Measurements from ENCODE around the gene PLA2G15.

The PLA2G15 gene

GRCh38 chr16:68242085-68242484, 3.1 kb upstream of the PLA2G15 start:
- Histone ChIP-seq H3K9me3 (ENCODE audit: control insufficient read depth in 2 of 2, low read length in 2 of 2) (no peaks in the 10 kb centered on the region), H3K4me3 (ENCODE audit: low read length in 2 of 2) (no peak overlapping the region), H3K4me1 (ENCODE audit: control insufficient read depth, insufficient read depth, low read length) (peaks cover 40% of the 10 kb centered on the region), H3K36me3 (ENCODE audit: control insufficient read depth in 2 of 2, insufficient read depth in 2 of 2, low read length in 2 of 2) (no peaks in the 10 kb centered on the region), H3K27ac (ENCODE audit: low read length) (no peak overlapping the region), H3K27me3 (ENCODE audit: control insufficient read depth in 1 of 2, insufficient read depth in 2 of 2, low read length in 2 of 2) (no peaks in the 10 kb centered on the region), H3K9ac (ENCODE audit: low read length in 2 of 2) (no peak overlapping the region)

- Histone ChIP-seq H3K27ac (ENCODE audit: low read length) (no peak overlapping the region), H3K4me3 (ENCODE audit: low read length in 2 of 2) (no peak overlapping the region), H3K4me1 (ENCODE audit: control insufficient read depth, insufficient read depth, low read length) (peaks cover 35% of the 10 kb centered on the region), H3K9me3 (ENCODE audit: control insufficient read depth in 2 of 2, low read length in 2 of 2) (no peaks in the 10 kb centered on the region), H3K36me3 (ENCODE audit: control insufficient read depth in 2 of 2, insufficient read depth in 2 of 2, low read length in 2 of 2) (no peaks in the 10 kb centered on the region), H3K27me3 (ENCODE audit: control insufficient read depth in 1 of 2, insufficient read depth in 2 of 2, low read length in 2 of 2) (no peaks in the 10 kb centered on the region), H3K9ac (ENCODE audit: low read length in 2 of 2) (no peak overlapping the region)
These were observed 2.0 kb upstream of the PLA2G15 start for GRCh38 chr16:68242926-68243858.

- Histone ChIP-seq H3K36me3 (ENCODE audit: control insufficient read depth in 2 of 2, insufficient read depth in 2 of 2, low read length in 2 of 2) (peaks cover 0 to 5% of the 10 kb centered on the region in 2 donors), H3K27me3 (ENCODE audit: control insufficient read depth in 1 of 2, insufficient read depth in 2 of 2, low read length in 2 of 2) (no peaks in the 10 kb centered on the region), H3K4me3 (ENCODE audit: low read length in 2 of 2) (peak overlapping the region; percentile 96 to 99), H3K9ac (ENCODE audit: low read length in 2 of 2) (peak overlapping the region; percentile 83 to 85), H3K9me3 (ENCODE audit: control insufficient read depth in 2 of 2, low read length in 2 of 2) (no peaks in the 10 kb centered on the region), H3K4me1 (ENCODE audit: control insufficient read depth, insufficient read depth, low read length) (peaks cover 31% of the 10 kb centered on the region), H3K27ac (ENCODE audit: low read length) (peak overlapping the region; percentile 24)
These were observed 681 bp upstream of the PLA2G15 start for GRCh38 chr16:68244481-68244902.

DNA sequence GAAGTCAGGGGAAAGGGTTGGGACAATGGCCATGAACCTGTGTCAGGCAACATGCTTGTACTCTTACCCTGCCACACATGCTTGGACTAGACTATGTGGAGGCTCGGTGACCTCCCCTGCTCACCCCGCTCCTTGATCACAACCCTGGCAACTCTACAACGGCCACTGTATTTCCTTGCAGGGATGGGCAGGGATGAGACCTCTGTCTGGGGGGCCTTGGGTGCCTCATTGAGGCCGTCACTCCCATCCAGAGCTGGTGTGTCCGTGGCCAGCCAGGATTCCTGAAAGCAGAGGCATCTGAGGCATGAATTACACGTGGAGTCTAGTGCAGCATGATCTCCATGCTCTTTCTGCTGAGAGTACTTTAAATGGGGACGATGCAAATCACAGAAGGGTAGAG, 948 bp downstream of the PLA2G15 start:
- peak overlapping the region; percentile 96 to 99 for H3K4me3 ChIP-seq (ENCODE audit: low read length in 2 of 2)
- no peaks in the 10 kb centered on the region for H3K27me3 ChIP-seq (ENCODE audit: control insufficient read depth in 1 of 2, insufficient read depth in 2 of 2, low read length in 2 of 2)
- peaks cover 31% of the 10 kb centered on the region for H3K4me1 ChIP-seq (ENCODE audit: control insufficient read depth, insufficient read depth, low read length)
- peak overlapping the region; percentile 41 to 75 for H3K9ac ChIP-seq (ENCODE audit: low read length in 2 of 2)
- H3K9me3 ChIP-seq (ENCODE audit: control insufficient read depth in 2 of 2, low read length in 2 of 2): no peaks in the 10 kb centered on the region
- peaks cover 0 to 11% of the 10 kb centered on the region in 2 donors for H3K36me3 ChIP-seq (ENCODE audit: control insufficient read depth in 2 of 2, insufficient read depth in 2 of 2, low read length in 2 of 2)
- H3K27ac ChIP-seq (ENCODE audit: low read length): no peak overlapping the region

DNA sequence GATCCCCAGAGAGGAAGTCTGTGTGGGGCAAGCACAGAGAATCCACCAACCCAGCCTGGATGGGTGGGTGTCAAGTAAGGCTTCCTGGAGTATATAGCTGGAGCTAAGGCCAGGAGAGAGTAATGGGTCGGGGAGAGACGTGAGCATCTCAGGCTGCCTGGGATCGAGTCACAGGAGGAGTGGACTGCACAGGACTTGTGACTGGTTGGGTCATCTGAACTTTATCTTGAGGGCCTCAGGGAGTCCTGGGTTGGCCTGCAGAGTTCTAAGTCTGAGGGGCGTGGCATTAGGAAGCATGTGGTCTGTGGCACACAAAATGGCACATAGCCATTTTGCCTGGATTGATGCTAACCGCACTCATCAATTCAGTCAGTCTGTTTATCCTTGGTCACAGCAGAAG, 1.5 kb downstream of the PLA2G15 start:
- peaks cover 0 to 12% of the 10 kb centered on the region in 2 donors for H3K36me3 ChIP-seq (ENCODE audit: control insufficient read depth in 2 of 2, insufficient read depth in 2 of 2, low read length in 2 of 2)
- H3K27me3 ChIP-seq (ENCODE audit: control insufficient read depth in 1 of 2, insufficient read depth in 2 of 2, low read length in 2 of 2): no peaks in the 10 kb centered on the region
- peak overlapping the region; percentile 36 to 41 for H3K9ac ChIP-seq (ENCODE audit: low read length in 2 of 2)
- H3K4me3 ChIP-seq (ENCODE audit: low read length in 2 of 2): peak overlapping the region in 1 of 2 donors; percentile 96
- no peaks in the 10 kb centered on the region for H3K9me3 ChIP-seq (ENCODE audit: control insufficient read depth in 2 of 2, low read length in 2 of 2)
- no peak overlapping the region for H3K27ac ChIP-seq (ENCODE audit: low read length)
- peaks cover 31% of the 10 kb centered on the region for H3K4me1 ChIP-seq (ENCODE audit: control insufficient read depth, insufficient read depth, low read length)

GRCh38 chr16:68247400-68247799, 2.2 kb downstream of the PLA2G15 start:
- H3K9me3 ChIP-seq (ENCODE audit: control insufficient read depth in 2 of 2, low read length in 2 of 2): no peaks in the 10 kb centered on the region
- H3K4me1 ChIP-seq (ENCODE audit: control insufficient read depth, insufficient read depth, low read length): peaks cover 32% of the 10 kb centered on the region
- peak overlapping the region in 1 of 2 donors; percentile 15 for H3K4me3 ChIP-seq (ENCODE audit: low read length in 2 of 2)
- H3K27ac ChIP-seq (ENCODE audit: low read length): no peak overlapping the region
- H3K9ac ChIP-seq (ENCODE audit: low read length in 2 of 2): peak overlapping the region in 1 of 2 donors; percentile 36
- peaks cover 0 to 12% of the 10 kb centered on the region in 2 donors for H3K36me3 ChIP-seq (ENCODE audit: control insufficient read depth in 2 of 2, insufficient read depth in 2 of 2, low read length in 2 of 2)
- no peaks in the 10 kb centered on the region for H3K27me3 ChIP-seq (ENCODE audit: control insufficient read depth in 1 of 2, insufficient read depth in 2 of 2, low read length in 2 of 2)

DNA sequence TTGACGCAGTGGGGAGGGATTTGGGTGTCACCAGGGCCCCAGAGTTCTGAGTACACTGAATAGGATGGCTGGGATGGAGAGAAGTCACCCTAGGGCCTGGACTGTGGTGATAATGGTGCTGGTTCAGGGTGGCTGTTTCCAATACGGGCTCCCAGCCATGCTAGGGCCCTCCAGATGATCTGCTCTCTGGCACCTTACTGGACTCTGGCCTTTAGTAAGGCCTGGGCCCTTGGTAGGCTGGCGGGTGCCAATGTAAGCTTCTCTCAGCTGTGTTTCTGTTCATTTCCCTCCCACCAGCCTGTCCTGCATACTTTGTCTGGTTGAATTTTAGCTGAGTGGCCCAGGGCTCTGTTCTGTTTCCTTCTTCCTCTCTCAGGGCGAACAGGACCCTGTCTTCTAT, 2.8 kb downstream of the PLA2G15 start:
- H3K9me3 ChIP-seq (ENCODE audit: control insufficient read depth in 2 of 2, low read length in 2 of 2): no peaks in the 10 kb centered on the region
- H3K36me3 ChIP-seq (ENCODE audit: control insufficient read depth in 2 of 2, insufficient read depth in 2 of 2, low read length in 2 of 2): peaks cover 0 to 14% of the 10 kb centered on the region in 2 donors
- no peak overlapping the region for H3K4me3 ChIP-seq (ENCODE audit: low read length in 2 of 2)
- no peak overlapping the region for H3K27ac ChIP-seq (ENCODE audit: low read length)
- H3K9ac ChIP-seq (ENCODE audit: low read length in 2 of 2): no peak overlapping the region
- peaks cover 32% of the 10 kb centered on the region for H3K4me1 ChIP-seq (ENCODE audit: control insufficient read depth, insufficient read depth, low read length)
- H3K27me3 ChIP-seq (ENCODE audit: control insufficient read depth in 1 of 2, insufficient read depth in 2 of 2, low read length in 2 of 2): no peaks in the 10 kb centered on the region

DNA sequence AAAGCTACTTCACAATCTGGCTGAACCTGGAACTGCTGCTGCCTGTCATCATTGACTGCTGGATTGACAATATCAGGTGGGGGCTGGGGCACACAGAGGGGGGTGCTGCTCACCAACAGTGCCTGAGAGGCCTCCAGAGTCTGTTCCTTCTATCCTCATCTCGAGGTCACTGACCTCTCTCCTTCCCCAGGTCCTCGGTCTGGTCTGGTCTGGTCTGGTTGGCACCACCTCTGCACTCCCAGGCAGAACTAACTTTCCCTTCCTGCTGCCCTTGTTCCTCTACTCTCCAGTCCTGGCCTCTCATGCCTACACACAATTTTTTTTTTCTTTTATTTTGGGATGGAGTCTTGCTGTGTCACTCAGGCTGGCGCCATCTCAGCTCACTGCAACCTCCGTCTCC, 4.2 kb downstream of the PLA2G15 start:
- Histone ChIP-seq H3K4me3 (ENCODE audit: low read length in 2 of 2) (no peak overlapping the region), H3K4me1 (ENCODE audit: control insufficient read depth, insufficient read depth, low read length) (peaks cover 29% of the 10 kb centered on the region), H3K27me3 (ENCODE audit: control insufficient read depth in 1 of 2, insufficient read depth in 2 of 2, low read length in 2 of 2) (no peaks in the 10 kb centered on the region), H3K9me3 (ENCODE audit: control insufficient read depth in 2 of 2, low read length in 2 of 2) (no peaks in the 10 kb centered on the region), H3K36me3 (ENCODE audit: control insufficient read depth in 2 of 2, insufficient read depth in 2 of 2, low read length in 2 of 2) (peaks cover 0 to 16% of the 10 kb centered on the region in 2 donors), H3K27ac (ENCODE audit: low read length) (no peak overlapping the region), H3K9ac (ENCODE audit: low read length in 2 of 2) (no peak overlapping the region)

DNA sequence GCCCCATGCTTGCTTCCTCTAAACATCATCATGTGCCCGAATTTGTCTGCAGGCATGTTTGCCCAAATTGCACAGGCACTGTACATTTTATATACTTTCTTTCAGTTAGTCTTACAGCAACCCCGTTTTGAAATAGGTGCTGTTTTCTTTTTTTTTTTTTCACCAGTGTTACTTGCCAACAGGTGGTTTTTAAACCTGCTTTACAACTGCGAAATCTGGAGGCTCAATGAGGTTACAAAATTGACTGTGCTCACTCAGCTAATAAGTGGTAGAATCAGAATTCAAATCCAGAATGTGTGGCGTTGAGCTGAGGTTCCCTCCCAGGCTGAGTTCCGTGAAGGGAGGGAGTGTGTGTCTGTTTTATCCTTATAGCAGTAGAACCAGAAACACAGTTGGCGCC, 5.8 kb downstream of the PLA2G15 start:
- Histone ChIP-seq H3K27ac (ENCODE audit: low read length) (no peak overlapping the region), H3K36me3 (ENCODE audit: control insufficient read depth in 2 of 2, insufficient read depth in 2 of 2, low read length in 2 of 2) (peaks cover 10 to 27% of the 10 kb centered on the region in 2 donors), H3K4me1 (ENCODE audit: control insufficient read depth, insufficient read depth, low read length) (peaks cover 18% of the 10 kb centered on the region)

GRCh38 chr16:68251832-68252231, 6.7 kb downstream of the PLA2G15 start:
- no peaks in the 10 kb centered on the region for H3K27me3 ChIP-seq (ENCODE audit: control insufficient read depth in 1 of 2, insufficient read depth in 2 of 2, low read length in 2 of 2)
- H3K4me1 ChIP-seq (ENCODE audit: control insufficient read depth, insufficient read depth, low read length): peaks cover 9% of the 10 kb centered on the region
- no peaks in the 10 kb centered on the region for H3K9me3 ChIP-seq (ENCODE audit: control insufficient read depth in 2 of 2, low read length in 2 of 2)
- H3K4me3 ChIP-seq (ENCODE audit: low read length in 2 of 2): no peak overlapping the region
- peaks cover 10 to 27% of the 10 kb centered on the region in 2 donors for H3K36me3 ChIP-seq (ENCODE audit: control insufficient read depth in 2 of 2, insufficient read depth in 2 of 2, low read length in 2 of 2)
- peak overlapping the region; percentile 18 for H3K27ac ChIP-seq (ENCODE audit: low read length)
- no peak overlapping the region for H3K9ac ChIP-seq (ENCODE audit: low read length in 2 of 2)

More for the DNA sequence above, 5.8 kb downstream of the PLA2G15 start:
- H3K27me3 ChIP-seq (ENCODE audit: control insufficient read depth in 1 of 2, insufficient read depth in 2 of 2, low read length in 2 of 2): no peaks in the 10 kb centered on the region
- H3K9ac ChIP-seq (ENCODE audit: low read length in 2 of 2): no peak overlapping the region
- no peaks in the 10 kb centered on the region for H3K9me3 ChIP-seq (ENCODE audit: control insufficient read depth in 2 of 2, low read length in 2 of 2)
- no peak overlapping the region for H3K4me3 ChIP-seq (ENCODE audit: low read length in 2 of 2)

DNA sequence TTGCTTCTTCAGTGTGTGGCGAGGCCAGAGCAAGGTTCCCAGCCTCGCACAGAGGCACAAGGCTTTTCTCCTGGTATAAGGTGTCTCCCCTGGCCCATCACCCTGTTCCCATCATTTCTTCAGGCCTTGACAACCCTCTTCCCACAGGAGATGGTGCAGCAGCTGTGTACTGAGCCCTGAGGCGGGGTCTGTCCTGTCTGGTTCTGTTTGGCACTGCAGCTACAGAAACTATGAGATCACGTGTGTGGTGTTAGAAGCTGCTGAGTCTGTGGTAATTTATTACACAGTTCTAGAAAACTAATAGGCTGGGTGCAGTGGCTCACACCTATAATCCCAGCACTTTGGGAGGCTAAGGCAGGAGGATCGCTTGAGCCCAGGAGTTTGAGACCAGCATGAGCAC, 7.2 kb downstream of the PLA2G15 start:
- Histone ChIP-seq H3K4me1 (ENCODE audit: control insufficient read depth, insufficient read depth, low read length) (peaks cover 8% of the 10 kb centered on the region), H3K27ac (ENCODE audit: low read length) (peak overlapping the region; percentile 18), H3K36me3 (ENCODE audit: control insufficient read depth in 2 of 2, insufficient read depth in 2 of 2, low read length in 2 of 2) (peaks cover 10 to 27% of the 10 kb centered on the region in 2 donors), H3K9me3 (ENCODE audit: control insufficient read depth in 2 of 2, low read length in 2 of 2) (no peaks in the 10 kb centered on the region), H3K9ac (ENCODE audit: low read length in 2 of 2) (no peak overlapping the region), H3K27me3 (ENCODE audit: control insufficient read depth in 1 of 2, insufficient read depth in 2 of 2, low read length in 2 of 2) (no peaks in the 10 kb centered on the region), H3K4me3 (ENCODE audit: low read length in 2 of 2) (no peak overlapping the region)

Data from stomach smooth muscle (tissue), 2 donors.